Natural killer cell (primary cell): ENCODE measurements around the gene CLBA1. TPM values are rescaled to one million over a fixed set of nuclear protein-coding genes. Genes with fewer than 3 reads are reported as not detected.
"Not testable (repeated sequence)": the region's sequence is repeated elsewhere in the genome, so short reads cannot be mapped to it uniquely, and the experiment has no call there.

Source experiments
- ATAC-seq, 3 donors: fragments of 150-1000 bp in 2 of 3; fragments of 200-7000 bp in 1 of 3; cut with Tn5 transposase; 1 replicate in 1 of 3; 2 replicates in 2 of 3; pipeline ENCODE4 v1.10.0; 2021; ENCODE audit warnings: mild to moderate bottlenecking in 2 of 3, moderate library complexity in 2 of 3
- DNase-seq, 2 donors: peaks; one replicate each; pipeline versions ENCODE4 v3.0.0 to v3.0.0-alpha.2; 2013 to 2021; ENCODE audit warnings: mixed read lengths in 1 of 2
- H3K27ac ChIP-seq: one replicate; pipeline ENCODE4 v1.5.1; 2013; ENCODE audit warnings: mild to moderate bottlenecking, low read length
- H3K27me3 ChIP-seq: one replicate; pipeline ENCODE4 v1.6.1; 2013; ENCODE audit warnings: low read length; ENCODE audit not compliant: control insufficient read depth, insufficient read depth
- H3K36me3 ChIP-seq: one replicate; pipeline ENCODE4 v1.6.1; 2013; ENCODE audit warnings: low read length; ENCODE audit not compliant: control insufficient read depth, insufficient read depth
- H3K4me1 ChIP-seq: one replicate; pipeline ENCODE4 v1.6.1; 2013; ENCODE audit warnings: low read length; ENCODE audit not compliant: control insufficient read depth, insufficient read depth
- H3K4me3 ChIP-seq: one replicate; pipeline ENCODE4 v1.5.1; 2013; ENCODE audit warnings: low read length
- H3K9me3 ChIP-seq: one replicate; pipeline ENCODE4 v1.6.1; 2013; ENCODE audit warnings: low read length; ENCODE audit not compliant: control insufficient read depth, insufficient read depth
- H3K27ac Mint-ChIP-seq, 2 donors: one replicate each; pipeline ENCODE4 v1.8.0; 2022; ENCODE audit warnings: mild to moderate bottlenecking in 2 of 2, mixed read lengths in 2 of 2, moderate library complexity in 1 of 2
- H3K27me3 Mint-ChIP-seq, 2 donors: one replicate each; pipeline ENCODE4 v1.8.0; 2022; ENCODE audit warnings: low read depth in 2 of 2, mixed read lengths in 2 of 2
- H3K36me3 Mint-ChIP-seq: one replicate; pipeline ENCODE4 v1.8.0; 2022; ENCODE audit warnings: mixed read lengths
- H3K4me1 Mint-ChIP-seq, 2 donors: one replicate each; pipeline ENCODE4 v1.8.0; 2022; ENCODE audit warnings: mixed read lengths in 2 of 2
- H3K4me3 Mint-ChIP-seq: one replicate; pipeline ENCODE4 v1.8.0; 2022; ENCODE audit warnings: mild to moderate bottlenecking, moderate library complexity, mixed read lengths
- H3K9me3 Mint-ChIP-seq, 2 donors: one replicate each; pipeline ENCODE4 v1.8.0; 2022; ENCODE audit warnings: mixed read lengths in 2 of 2
- CTCF ChIP-seq: fragments of 200-600 bp; IDR thresholded peaks from one replicate; pipeline ENCODE4 v1.8.0; 2022; ENCODE audit warnings: antibody characterized with exemption
- WGBS: methylation state at CpG from one replicate; pipeline ENCODE4 v1.1.7; 2013; ENCODE audit warnings: missing lambda C conversion rate; ENCODE audit not compliant: insufficient coverage; 5-methylcytosine and 5-hydroxymethylcytosine counted together
- intact Hi-C: fragments of 100-400 bp; cut with micrococcal nuclease; formaldehyde crosslinking; loops from one replicate; pipeline ENCODE4 v1.14.2; 2022
- total RNA-seq, 4 donors: library from RNA; stranded (reverse); fragments of 120-200 nt in 1 of 4; gene quantifications; one replicate each; pipeline versions ENCODE4 v1.2.3 to v1.2.4, GENCODE V29; 2013 to 2022

Gene CLBA1
- total RNA-seq, 3 donors from 2014 or later (not counting 1 experiment from before 2014, with no cell fraction given), result 1.2 to 1.8 (median 1.3) TPM

GRCh38 chr14:104951863-104952657 is 33.5 kb upstream of the CLBA1 start:
- ATAC-seq, H3K9me3 Mint-ChIP-seq, H3K4me3 Mint-ChIP-seq, H3K27me3 ChIP-seq, H3K27me3 Mint-ChIP-seq, H3K36me3 Mint-ChIP-seq, H3K4me1 ChIP-seq, H3K4me3 ChIP-seq, H3K27ac ChIP-seq, DNase-seq, H3K27ac Mint-ChIP-seq, H3K4me1 Mint-ChIP-seq, intact Hi-C loops, H3K9me3 ChIP-seq, H3K36me3 ChIP-seq: not testable (repeated sequence)
- WGBS, result 88% methylated on average over 25 of the region's 28 CpGs

- no peak overlapping the region for H3K27ac Mint-ChIP-seq
- no peaks in the 10 kb centered on the region for H3K9me3 ChIP-seq
- H3K27ac ChIP-seq, result no peak overlapping the region
- H3K27me3 Mint-ChIP-seq, result peaks cover 8 to 11% of the 10 kb centered on the region in 2 donors
- 85% methylated on average over 13 of the region's 13 CpGs for WGBS
- intact Hi-C loops, result no loop called here
- H3K27me3 ChIP-seq, result no peaks in the 10 kb centered on the region
- H3K4me1 Mint-ChIP-seq, result no peaks in the 10 kb centered on the region
- no peaks in the 10 kb centered on the region for H3K36me3 ChIP-seq
- H3K4me1 ChIP-seq, result no peaks in the 10 kb centered on the region
- no peak overlapping the region for H3K4me3 Mint-ChIP-seq
- ATAC-seq (no peak), DNase-seq (no peak)
- no peak overlapping the region for H3K4me3 ChIP-seq
- TF ChIP-seq CTCF, result no peak
- H3K9me3 Mint-ChIP-seq, result no peaks in the 10 kb centered on the region
- H3K36me3 Mint-ChIP-seq, result no peaks in the 10 kb centered on the region
These were observed 32.5 kb upstream of the CLBA1 start for GRCh38 chr14:104953097-104953496.

GRCh38 chr14:104953896-104954656 is 31.5 kb upstream of the CLBA1 start:
- Mint-ChIP-seq H3K4me3 (no peak overlapping the region), H3K9me3 (no peaks in the 10 kb centered on the region), H3K27me3 (peaks cover 8 to 14% of the 10 kb centered on the region in 2 donors), H3K27ac (no peak overlapping the region), H3K4me1 (no peaks in the 10 kb centered on the region), H3K36me3 (no peaks in the 10 kb centered on the region)
- DNase-seq (no peak), ATAC-seq (no peak)
- intact Hi-C loops, result no loop called here
- no peak overlapping the region for H3K4me3 ChIP-seq
- no peaks in the 10 kb centered on the region for H3K4me1 ChIP-seq
- no peak for TF ChIP-seq CTCF
- H3K27me3 ChIP-seq, result no peaks in the 10 kb centered on the region
- no peak overlapping the region for H3K27ac ChIP-seq
- H3K9me3 ChIP-seq, result no peaks in the 10 kb centered on the region
- 87% methylated on average over 26 of the region's 26 CpGs for WGBS
- H3K36me3 ChIP-seq, result no peaks in the 10 kb centered on the region

GRCh38 chr14:104954746-104955395 is 30.7 kb upstream of the CLBA1 start:
- Mint-ChIP-seq H3K27me3 (peaks cover 8 to 14% of the 10 kb centered on the region in 2 donors), H3K4me1 (no peaks in the 10 kb centered on the region), H3K4me3 (no peak overlapping the region), H3K27ac (no peak overlapping the region), H3K36me3 (no peaks in the 10 kb centered on the region), H3K9me3 (no peaks in the 10 kb centered on the region)
- intact Hi-C loops, result no loop called here
- H3K9me3 ChIP-seq, result no peaks in the 10 kb centered on the region
- H3K27me3 ChIP-seq, result no peaks in the 10 kb centered on the region
- H3K27ac ChIP-seq, result no peak overlapping the region
- H3K36me3 ChIP-seq, result no peaks in the 10 kb centered on the region
- ATAC-seq (no peak), DNase-seq (no peak)
- H3K4me3 ChIP-seq, result no peak overlapping the region
- 78% methylated on average over 13 of the region's 13 CpGs for WGBS
- TF ChIP-seq CTCF, result no peak
- H3K4me1 ChIP-seq, result no peaks in the 10 kb centered on the region
